Loucy (cell line): Measurements from ENCODE around the gene CD6.

Source experiments
- EZH2phosphoT487 ChIP-seq: fragments of 200-600 bp; IDR thresholded peaks from 2 replicates; pipeline ENCODE4 v1.6.1; 2018; ENCODE audit warnings: antibody characterized with exemption, mild to moderate bottlenecking, moderate library complexity, borderline replicate concordance
- TF ChIP-seq, protein P1 (sequence below): fragments of 200-600 bp; sonication (generic); conservative IDR thresholded peaks from 2 replicates; pipeline ENCODE4 v1.5.1; 2014; ENCODE audit warnings: mild to moderate bottlenecking, antibody characterized with exemption, low read length

DNA sequence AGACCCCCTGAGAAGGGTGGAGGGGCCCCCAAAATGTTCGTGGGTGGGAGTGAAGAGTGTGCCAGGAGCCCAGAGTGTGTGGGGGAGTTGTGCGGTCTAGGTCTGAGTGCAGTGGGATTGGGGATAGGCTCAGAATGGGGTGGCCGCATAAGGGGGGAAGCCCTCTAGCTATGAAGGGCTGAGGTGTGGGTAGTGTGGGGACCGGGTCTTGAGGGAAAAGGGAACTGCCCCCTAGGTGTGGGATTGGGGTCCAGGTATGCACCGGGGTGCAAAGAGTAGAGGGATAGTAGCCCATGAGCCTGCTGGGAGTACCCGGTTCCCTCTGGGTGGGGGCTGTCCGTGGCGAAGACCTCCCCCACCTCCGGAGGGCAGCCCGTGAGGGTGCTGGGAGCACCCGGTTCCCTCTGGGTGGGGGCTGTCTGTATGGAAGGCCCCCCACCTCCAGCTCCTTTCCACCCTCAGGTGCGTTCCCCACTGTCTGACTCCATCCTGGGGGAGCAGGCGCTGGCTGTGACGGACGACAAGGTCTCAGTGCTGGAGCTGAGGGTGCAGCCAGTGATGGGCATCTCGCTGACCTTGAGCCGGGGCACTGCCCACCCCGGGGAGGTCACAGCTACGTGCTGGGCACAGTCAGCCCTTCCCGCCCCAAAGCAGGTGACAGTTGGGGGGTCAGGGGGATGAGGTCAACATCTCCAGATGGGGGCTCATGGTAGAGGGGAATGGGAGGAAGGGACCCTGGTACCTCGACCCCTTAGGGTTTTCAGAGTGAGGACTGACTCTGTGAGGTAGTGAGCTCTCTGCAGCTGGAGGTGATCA, 36.5 kb upstream of the CD6 start:
- TF ChIP-seq, protein P1, sequence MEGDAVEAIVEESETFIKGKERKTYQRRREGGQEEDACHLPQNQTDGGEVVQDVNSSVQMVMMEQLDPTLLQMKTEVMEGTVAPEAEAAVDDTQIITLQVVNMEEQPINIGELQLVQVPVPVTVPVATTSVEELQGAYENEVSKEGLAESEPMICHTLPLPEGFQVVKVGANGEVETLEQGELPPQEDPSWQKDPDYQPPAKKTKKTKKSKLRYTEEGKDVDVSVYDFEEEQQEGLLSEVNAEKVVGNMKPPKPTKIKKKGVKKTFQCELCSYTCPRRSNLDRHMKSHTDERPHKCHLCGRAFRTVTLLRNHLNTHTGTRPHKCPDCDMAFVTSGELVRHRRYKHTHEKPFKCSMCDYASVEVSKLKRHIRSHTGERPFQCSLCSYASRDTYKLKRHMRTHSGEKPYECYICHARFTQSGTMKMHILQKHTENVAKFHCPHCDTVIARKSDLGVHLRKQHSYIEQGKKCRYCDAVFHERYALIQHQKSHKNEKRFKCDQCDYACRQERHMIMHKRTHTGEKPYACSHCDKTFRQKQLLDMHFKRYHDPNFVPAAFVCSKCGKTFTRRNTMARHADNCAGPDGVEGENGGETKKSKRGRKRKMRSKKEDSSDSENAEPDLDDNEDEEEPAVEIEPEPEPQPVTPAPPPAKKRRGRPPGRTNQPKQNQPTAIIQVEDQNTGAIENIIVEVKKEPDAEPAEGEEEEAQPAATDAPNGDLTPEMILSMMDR = no peak
- TF ChIP-seq EZH2phosphoT487 = no peak
